Measurements from ENCODE around the gene SF1.

The SF1 gene

DNA sequence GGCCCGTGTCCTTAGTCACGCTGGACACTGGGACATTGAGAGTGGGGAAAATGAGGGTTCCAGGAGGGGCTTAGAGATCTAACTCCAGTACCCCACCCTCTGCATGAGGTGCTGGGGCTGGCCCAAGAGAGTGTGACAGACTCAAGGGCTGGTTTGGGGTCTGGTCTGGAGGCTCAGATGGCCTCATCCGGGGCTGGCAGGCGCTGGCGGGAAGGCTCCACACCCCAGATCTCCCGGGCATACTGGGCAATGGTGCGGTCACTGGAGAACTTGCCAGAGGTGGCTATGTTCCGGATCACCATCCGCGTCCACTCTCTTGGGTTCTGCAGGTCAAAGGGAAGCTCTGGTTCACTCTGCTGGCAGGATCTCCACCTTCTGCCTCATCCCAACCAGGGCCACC, 31.9 kb downstream of the SF1 start:
- no peak for DNase-seq (ENCODE audit: low read depth in 2 of 2)

DNA sequence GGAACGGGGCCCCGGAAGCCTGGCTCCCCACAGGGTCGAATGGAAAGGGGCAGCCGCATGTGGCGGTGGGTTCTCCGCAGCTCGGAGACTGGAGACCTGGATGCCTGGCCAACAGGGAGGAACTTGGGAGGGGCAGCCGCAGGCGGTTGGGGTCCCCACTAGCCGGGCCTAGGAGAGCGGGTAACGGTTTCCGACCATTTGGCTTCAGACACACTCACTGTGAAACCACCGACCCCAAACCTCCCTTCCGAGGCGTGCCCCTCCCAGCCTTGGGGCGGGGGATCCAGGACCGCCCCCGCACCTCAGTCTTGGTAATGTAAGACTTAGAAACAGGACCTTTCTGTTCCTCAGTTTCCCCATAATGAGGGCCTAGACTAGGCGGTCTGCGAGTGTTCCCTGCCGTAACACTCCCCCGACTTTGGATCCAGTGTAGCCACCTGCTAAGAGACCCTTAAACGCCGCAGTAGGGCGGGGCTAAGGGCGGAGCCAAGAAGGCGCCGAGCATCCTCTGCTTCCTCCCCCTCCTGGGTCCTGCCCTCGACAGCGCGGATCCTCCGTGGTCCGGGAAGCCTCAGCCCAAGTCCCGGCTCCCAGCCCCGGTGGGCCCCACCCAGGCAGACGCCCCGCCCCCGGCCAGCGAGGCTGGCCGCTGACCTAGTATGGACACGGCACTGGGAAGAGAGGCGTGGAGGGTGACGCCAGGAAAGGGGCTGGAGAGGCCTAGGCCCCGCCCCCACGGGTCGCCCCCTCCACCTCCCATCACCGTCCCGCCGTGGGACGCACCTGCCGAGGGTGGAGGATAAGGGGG, 32.6 kb downstream of the SF1 start:
- no peak for DNase-seq (ENCODE audit: low read depth in 2 of 2)

DNA sequence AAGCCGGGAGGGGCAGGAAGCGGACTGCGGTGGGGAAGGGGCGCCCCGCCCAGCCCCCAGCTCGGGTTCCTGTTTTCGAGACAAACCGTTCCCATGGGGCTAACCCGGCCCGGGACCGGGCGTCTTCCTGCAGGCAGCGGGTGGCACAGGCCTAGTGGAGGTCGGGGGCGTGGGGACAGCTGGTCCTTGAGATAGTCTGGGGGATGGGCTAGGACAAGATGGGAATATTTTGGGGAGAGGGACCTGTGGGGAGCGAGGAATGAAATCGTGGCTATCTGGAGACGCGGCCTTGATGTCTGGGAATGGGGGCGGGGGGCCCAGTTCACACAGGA, 33.2 kb downstream of the SF1 start:
- DNase-seq (ENCODE audit: low read depth in 2 of 2), result no peak

DNA sequence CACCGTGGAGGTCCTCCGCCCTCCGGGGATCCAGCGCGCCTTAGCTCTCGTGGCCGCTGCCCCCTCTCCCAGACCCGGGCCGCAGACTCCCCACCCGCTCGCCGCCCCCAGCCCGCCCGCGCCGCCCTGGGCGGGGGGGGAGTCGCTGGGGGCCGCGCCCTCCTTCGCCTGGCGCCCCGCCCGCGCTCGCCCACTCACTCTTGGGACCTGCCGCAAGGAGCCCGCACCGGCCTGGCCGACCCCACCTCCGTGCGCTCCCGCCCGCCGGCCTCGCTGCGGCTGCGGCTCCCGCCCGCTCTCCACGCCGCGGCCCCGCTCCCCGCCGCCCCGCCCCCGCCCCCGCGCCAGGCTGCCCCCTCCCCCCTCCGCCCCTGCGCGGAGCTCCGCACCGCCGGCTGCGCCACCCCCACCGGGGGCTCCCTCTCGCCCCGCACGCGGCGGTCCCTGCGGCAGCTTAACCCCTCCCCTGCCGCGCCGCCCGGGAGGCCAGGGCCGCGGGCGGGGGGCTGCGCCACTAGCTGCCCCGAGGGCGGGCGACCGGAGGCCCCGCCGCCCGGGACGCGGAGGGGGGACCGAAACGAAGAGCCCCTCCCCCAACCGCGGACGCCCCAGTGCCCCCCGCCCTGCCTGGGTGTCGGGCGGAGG, 33.7 kb downstream of the SF1 start:
- no peak for DNase-seq (ENCODE audit: low read depth in 2 of 2)

DNA sequence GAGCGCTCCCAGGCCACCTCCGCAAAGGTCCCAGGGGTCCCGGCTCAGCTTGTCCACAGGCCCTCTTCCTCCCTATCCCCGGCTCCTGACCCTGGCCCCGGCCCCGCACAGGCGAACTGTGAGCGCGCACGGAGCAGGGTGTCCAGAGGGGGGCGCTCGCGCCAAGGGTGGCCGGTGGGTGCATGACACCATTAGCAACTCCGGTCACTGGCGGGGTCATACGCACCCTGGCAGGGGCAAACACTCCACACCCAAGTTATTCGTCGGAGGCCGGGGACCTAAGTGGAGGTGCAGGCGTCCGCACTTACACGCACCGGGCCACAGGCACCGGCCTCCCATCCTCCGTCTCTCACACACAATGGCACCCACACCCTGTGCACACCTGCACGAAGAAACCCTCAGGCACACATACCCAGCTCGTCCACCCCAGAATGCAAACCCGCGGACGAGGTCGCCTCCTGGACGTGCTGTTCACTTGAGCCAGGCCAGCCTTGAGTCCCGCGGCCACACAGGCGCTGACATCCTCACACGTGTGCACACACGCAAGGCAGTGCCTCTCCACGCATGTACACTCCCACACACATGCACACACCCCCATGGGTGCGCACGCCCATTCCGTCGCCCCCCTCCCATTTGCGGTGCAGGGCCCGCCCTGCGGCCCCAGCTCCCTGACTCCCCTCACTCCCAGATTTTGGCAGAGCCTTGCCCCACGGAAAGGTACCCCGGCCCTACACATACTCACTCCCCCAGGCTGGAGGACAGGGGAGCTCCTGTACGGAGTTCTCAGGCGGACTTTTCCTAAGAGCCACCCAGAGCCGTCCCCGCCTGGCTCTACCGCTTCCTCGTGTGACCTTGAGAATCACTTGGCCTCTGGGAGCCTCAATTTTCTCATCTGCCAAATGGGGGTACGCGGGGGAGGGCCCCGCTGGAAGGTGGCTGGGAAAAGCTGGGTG, 34.5 kb downstream of the SF1 start, which contains the start of gene RASGRP2:
TSS of gene RASGRP2 (minus strand) at position 552 of the 953 bp plus-strand sequence. CDS start 1,276 bp downstream, outside the sequence.
- no peak for DNase-seq (ENCODE audit: low read depth in 2 of 2)

DNA sequence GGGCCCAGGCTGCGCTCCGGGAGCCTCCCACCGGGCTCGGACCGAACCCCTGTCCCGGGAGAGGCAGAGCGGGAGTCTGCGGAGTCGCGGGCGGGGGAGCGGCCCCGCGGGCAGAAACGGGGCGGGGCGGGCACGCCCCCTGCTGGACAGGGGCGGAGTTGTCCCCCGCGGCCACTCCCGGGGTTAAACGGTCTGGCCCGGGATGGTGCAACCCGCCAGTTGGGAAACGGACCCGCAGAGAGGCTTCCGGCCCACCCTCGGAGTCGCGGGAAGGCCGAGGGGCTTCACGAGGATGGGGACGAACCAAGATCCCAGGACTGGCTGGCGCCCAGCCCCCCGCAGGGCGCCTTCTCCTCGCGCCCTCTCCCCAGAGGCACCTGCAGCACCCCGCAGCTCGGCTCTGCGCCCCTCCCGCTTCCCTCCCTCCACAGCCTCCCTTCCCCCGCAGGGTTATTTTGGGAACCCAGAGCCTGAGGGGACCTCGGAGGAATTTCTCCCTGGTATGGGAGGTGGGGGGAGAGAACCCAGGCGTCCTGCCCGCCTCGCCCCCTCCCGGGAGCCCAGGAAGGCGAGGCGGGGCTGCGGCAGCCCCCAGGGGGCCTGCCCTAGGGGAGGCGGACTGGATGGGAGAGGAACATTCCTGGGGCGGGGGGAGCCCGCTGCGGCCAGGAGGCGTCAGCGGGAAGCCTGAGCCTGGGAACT, 35.3 kb downstream of the SF1 start:
- no peak for DNase-seq (ENCODE audit: low read depth in 2 of 2)

DNA sequence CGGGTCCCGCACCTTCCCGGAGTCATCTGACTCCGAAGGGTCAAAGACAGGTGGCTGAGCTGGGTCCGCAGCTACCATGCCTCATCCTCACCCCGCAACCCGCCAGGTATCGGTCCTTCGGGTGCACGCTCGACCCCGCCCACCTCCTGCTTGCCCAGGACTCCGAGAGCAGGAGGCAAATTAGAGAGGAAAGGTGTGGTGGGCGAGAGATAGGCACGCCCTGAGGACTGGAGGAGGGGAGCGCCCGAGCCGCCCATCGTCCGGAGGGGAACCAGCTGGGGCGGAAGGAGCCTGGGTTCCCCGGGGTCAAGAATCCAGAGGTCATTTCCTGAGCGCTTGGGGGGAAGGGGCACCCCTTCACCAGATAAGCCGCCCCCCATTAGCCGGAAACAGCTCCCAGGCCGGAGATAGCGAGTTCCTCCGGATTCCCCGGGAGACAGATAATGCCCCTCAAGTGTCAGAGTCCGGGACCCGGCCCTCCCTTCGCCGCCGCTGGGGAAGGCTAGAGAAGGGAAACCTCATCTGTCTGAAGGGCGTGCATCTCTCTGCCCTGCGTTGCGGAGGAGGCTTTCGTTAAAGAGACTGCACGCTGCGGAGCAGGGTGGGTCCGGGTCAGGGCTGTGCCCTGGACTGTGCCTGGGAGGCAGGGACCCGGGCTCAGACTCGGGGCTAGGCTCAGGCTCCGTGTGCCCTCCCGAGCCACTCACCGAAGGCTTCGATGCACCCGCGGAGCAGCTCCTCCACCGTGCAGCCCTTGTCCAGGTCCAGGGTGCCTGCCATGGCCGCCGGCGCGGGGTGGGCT, 36.1 kb downstream of the SF1 start:
- DNase-seq (ENCODE audit: low read depth in 2 of 2), result no peak

DNA sequence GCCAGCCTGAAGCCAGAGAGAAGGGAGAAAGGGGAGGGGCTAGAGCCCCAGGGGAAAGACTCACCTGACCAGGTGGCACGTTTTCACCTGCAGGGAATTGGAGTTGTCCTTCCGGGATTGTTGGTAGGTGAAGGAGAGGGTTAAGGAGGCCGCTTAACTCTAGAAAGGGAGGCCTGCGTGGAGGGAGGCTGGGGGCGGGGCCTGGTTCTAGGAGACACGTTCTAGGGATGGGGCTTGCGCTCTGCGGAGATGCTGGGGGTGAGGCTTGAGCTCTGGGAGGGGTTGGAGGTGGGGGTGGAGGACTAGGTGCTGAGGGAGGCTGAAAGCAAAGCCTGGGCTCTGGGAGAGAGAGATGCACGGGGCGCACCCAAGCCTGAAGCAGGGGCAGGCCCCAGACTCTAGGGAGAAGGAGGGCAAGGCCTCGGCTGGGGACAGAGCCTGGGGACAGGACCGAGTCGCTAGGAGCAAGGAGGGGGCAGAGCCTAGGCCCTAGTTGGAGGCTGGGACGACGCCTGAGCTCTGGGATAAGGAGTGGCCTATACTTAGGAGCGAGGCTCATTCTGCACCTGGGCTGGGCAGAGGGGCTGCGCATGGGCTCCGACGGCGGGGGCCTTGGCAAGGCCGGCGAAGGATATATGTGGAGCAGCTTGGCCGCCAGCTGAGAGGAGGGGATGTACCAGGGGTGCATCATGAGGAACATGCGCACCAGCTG, 36.8 kb downstream of the SF1 start:
- no peak for DNase-seq (ENCODE audit: low read depth in 2 of 2)

DNA sequence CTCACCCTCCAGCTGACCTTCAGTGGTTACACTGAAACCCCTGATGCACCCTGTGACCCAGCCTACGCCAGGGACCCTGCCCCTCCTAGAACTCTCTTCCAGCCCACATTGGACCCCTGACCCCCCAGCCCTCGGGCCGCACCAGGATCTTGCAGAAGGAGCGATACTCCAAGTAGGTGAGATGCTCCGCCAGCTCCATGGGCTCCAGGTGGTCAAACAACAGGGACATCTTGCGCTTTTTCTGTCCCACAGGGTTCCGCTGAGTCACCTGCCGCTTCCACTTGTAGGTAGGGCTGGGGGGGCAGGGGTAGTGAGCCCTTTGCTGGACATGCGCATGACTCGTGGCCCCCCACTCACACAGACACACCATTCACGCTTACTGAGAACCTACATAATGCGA, 38.5 kb downstream of the SF1 start:
- DNase-seq (ENCODE audit: low read depth in 2 of 2), result no peak

DNA sequence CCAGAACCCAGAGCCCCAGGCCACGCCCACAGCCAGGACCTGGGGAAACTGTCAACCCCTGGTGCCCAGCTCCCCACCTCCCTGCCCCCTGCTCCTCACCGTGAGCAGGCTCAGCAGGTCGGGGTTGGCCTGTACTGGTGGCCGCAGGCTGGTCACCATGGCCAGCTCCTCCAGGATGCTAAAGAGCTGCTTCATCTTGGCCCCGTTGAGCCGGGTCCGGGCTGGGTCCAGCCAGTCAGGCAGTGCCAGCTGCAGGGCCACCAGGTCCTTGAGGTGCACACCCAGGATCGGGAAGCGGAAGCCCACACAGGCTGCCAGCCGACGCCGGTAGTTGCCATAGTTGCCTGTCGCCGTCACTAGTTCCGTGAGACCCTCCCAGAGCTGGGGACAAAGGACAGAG, 41.7 kb downstream of the SF1 start:
- no peak for DNase-seq (ENCODE audit: low read depth in 2 of 2)

DNA sequence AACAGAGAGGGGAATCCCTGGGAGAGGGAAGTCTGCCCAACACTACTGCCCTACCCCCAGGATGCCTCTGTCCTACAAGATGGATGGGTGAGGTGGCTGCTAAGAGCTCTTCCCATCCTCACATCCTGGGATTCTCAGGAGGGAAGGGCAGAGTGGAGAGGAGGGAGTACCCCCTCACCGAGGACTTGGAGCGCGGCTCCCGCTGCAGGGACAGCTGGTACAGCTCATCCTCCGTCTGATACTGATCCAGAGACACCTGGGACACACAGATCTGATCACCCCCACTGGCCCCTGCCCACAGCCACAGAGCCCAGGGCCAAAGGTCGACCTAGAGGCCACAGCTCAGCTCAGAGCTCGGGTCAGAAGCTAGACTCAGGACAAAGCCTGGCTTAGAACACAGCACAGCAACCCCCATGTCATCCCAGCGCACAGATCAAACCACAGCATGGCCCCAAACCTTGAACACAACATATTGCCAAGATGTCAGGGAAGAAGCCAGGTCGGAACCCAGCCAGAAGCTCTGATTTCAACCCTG, 42.5 kb downstream of the SF1 start:
- DNase-seq (ENCODE audit: low read depth in 2 of 2), result no peak

DNA sequence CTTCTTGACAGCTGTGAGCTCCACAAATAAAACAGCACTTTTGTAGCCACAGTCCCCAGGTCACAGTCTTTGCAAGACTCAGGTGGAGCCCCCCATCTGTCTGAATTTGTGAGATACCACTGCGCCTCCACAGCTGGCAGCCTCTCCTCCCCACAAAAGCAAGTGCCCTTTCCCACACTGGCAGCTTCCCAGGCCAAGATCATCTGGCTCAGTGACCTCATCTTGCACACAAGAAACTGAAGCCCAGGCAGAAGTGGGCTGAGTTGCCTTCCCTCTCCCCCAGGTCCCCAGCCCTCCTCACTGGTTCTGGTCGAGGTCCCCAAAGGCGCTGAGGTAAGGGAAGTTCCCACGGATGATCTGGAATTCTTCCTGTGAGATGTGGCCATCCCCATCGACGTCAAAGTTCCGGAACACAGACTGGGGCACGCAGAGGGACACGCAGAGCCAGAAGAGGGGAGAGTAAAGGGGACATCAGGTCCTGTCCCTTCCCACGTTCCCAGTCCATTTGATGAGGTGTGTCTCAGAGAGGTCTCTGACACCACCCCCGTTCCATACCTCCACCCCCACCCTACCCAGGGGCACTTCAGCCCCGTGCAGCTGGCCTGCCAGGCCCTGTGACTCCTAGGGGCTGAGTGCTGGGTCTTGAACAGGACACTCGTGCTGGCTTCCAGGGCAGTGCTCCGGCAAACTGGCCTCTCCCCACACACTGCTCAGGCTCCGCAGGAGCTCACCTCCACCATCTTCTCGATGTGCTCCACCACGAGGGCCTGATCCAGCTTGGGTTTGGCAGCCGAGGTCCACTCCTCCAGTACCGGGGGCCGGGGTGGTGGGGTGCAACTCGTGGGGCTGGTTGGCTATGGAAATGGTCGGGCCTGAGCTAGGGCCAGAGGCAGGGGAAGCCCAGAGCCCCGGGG, 43.3 kb downstream of the SF1 start:
- DNase-seq (ENCODE audit: low read depth in 2 of 2), result no peak

DNA sequence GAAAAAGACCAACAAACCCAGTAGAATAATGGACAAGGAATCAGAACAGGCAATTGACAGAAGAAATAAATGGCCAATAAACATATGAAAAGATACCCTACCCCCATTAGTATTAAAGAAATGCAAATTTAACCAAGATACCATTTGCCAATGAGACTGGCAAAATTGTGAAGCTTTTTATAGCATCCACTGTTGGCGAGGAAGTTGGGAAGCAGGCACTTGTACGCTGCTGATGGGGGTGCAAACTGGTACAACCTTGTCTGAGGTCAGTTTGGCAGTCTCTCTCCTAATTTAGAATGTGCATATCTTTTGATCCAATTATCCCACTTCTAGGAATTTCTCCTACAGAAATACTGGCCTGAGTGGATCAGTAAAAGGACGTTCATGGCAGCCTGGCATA, 46.7 kb downstream of the SF1 start:
- no peak for DNase-seq (ENCODE audit: low read depth in 2 of 2)

DNA sequence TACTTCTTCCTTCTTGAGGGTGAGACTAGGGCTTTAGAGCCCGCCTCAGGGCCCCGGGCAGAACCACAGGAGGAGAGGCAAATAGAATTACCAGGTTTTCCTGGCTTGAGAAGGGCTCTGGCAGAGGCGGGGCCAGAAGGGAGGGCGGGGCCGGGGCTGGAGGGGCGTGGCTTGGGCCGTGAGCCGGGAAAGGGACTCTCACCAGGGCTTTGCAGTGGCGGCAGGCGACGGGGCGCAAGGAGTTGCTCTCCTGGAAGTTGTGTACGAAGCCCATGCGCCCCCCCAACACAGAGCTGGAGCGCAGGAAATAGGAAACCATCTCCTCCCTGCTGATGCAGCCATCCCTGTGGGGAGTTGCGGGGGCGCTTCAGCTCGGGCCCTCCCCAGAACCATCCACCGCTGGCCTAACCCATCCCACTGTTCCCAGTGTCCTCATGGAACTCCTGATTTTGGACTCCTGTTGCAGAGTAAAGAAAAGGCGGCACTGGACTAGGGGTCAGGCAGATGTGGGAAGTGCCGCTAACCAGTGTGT, 48.4 kb downstream of the SF1 start:
- DNase-seq (ENCODE audit: low read depth in 2 of 2), result no peak

DNA sequence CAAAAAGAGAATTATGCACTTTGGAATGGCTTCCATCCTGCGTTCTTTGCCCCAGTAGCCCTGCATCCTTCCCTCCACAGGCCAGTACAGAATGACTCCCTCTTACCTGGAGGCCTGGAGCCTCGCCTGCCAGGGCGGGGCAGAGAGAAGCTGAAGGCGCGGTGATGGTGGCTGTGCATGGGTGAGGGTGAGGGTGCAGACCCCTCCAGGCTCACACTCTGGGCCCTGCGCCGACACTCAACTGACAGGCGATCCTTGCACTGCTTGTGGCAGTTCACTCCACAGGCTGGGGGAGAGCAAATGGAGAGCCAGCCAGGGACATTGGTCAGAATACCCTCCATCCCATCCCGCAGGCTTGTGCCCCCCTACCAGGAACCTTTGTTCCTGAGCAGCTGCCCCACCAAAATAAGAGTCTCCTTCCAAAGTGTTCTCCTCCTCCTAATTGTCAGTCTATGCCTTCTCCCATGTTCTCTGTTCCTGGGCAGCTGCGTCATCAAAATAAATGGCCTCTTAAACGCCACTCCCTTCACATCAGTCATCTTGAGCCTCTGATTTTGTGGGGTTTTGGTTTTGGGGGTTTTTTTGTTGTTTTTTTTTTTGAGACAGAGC, 49.5 kb downstream of the SF1 start:
- no peak for DNase-seq (ENCODE audit: low read depth in 2 of 2)

DNA sequence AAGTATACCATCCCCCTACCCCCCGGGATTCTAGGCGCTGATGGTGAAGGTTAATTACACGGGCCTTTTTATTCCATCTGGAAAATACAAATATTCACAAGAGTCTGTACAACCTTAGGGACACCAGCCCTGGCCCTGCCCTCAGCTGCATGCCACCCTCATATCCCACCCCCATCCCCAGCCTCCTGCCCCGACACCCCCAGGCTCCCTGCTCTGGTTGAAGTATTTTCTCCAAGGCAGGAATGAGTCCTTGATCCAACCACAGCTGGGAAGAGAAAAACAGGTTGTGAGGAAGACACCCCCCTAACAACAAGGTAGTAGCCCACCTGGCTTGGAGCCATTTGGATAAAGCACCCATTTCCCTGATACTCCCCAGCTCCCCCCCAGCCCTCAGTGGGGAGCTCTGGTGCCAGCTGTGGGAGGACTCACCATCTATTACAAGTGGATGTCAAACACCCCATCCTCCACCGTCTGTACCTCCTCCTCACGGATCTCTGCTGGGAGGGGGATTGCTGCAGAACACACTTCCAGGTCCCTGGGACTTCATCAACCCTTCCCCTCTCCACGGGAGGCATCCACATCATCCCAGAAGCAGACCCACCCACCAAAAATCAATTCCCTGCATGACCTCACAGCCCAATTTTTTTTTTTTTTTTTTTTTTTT, 51.3 kb downstream of the SF1 start:
- DNase-seq (ENCODE audit: low read depth in 2 of 2), result no peak

DNA sequence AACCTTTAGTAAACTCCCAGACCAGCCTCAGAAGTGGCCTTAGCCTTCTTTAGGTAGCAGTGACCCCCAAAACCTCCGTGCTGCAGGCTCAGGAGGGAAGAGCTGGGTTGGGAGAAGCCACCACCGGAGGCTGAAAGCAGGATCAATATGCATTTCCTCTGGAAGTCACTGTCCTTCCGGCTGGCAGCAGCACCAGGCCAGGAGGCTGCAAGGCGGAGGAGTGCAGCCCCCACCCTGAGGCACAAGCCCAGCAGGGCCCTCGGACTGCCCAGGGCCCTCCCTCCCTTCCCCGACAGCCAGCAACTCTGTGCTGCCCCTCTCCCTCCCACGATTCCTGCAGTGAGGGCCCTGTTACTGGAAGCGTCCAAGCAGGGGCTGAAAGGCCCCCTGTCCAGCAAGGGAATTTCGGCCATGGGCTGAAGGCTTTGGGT, 52.1 kb downstream of the SF1 start:
- DNase-seq (ENCODE audit: low read depth in 2 of 2), result no peak

All from fibroblast of skin of left biceps (primary cell).